DOHH2 (cell line): Measurements from ENCODE around the gene ANKRD2.
A peak's percentile ranks its signal among the peaks of the same experiment; 100 is the strongest.
"Not testable (repeated sequence)": the region's sequence is repeated elsewhere in the genome, so short reads cannot be mapped to it uniquely, and the experiment has no call there.

Experiments used
- H3F3A ChIP-seq: fragments of 200-600 bp; sonication (generic), shearing (Covaris generic); 2 replicates; pipeline ENCODE4 v1.6.0; 2016; ENCODE audit warnings: antibody characterized with exemption, mild to moderate bottlenecking; ENCODE audit not compliant: control insufficient read depth, insufficient read depth
- H3K27ac ChIP-seq: fragments of 200-600 bp; sonication (generic); 2 replicates; pipeline ENCODE4 v1.5.1; 2014; ENCODE audit warnings: low read depth, mild to moderate bottlenecking, low read length, moderate library complexity
- H3K27me3 ChIP-seq: fragments of 200-600 bp; sonication (generic); 2 replicates; pipeline ENCODE4 v1.6.1; 2014; ENCODE audit warnings: mild to moderate bottlenecking, low read length, mixed read lengths; ENCODE audit not compliant: control insufficient read depth
- H3K36me3 ChIP-seq: fragments of 200-600 bp; sonication (generic); 2 replicates; pipeline ENCODE4 v1.6.1; 2014; ENCODE audit warnings: mild to moderate bottlenecking, low read length, moderate library complexity, mixed read lengths; ENCODE audit not compliant: control insufficient read depth
- H3K4me1 ChIP-seq: fragments of 200-600 bp; sonication (generic); 2 replicates; pipeline ENCODE4 v1.6.1; 2014; ENCODE audit warnings: mild to moderate bottlenecking, low read length, mixed read lengths; ENCODE audit not compliant: control insufficient read depth
- H3K4me2 ChIP-seq: fragments of 200-600 bp; sonication (generic); 2 replicates; pipeline ENCODE4 v1.6.0; 2014; ENCODE audit warnings: mild to moderate bottlenecking, low read length, moderate library complexity
- H3K4me3 ChIP-seq: fragments of 200-600 bp; sonication (generic); 2 replicates; pipeline ENCODE4 v1.5.1; 2014; ENCODE audit warnings: mild to moderate bottlenecking, low read length, mixed read lengths
- H3K79me2 ChIP-seq: fragments of 200-600 bp; sonication (generic); 2 replicates; pipeline ENCODE4 v1.6.1; 2014; ENCODE audit warnings: mild to moderate bottlenecking, low read length, mixed read lengths; ENCODE audit not compliant: control insufficient read depth
- H3K9me2 ChIP-seq: fragments of 200-600 bp; sonication (generic); replicated peaks from 2 replicates; pipeline ENCODE4 v1.6.1; 2014; ENCODE audit warnings: mild to moderate bottlenecking, low read length, mixed read lengths; ENCODE audit not compliant: control insufficient read depth
- H3K9me3 ChIP-seq: fragments of 200-600 bp; sonication (generic); 2 replicates; pipeline ENCODE4 v1.6.1; 2014; ENCODE audit warnings: antibody characterized with exemption, low read length, mixed read lengths; ENCODE audit not compliant: control insufficient read depth, insufficient read depth
- H4K20me1 ChIP-seq: fragments of 200-600 bp; sonication (generic); 2 replicates; pipeline ENCODE4 v1.6.0; 2014; ENCODE audit warnings: low read depth, mild to moderate bottlenecking, antibody characterized with exemption, low read length, moderate library complexity; ENCODE audit not compliant: control insufficient read depth, insufficient read depth
- EZH2phosphoT487 ChIP-seq: fragments of 200-600 bp; sonication (generic); IDR thresholded peaks from 2 replicates; pipeline ENCODE4 v1.6.1; 2017; ENCODE audit warnings: borderline replicate concordance, mild to moderate bottlenecking, antibody characterized with exemption, low read length, moderate library complexity, mixed read lengths
- TF ChIP-seq, protein P1 (sequence below): fragments of 200-600 bp; sonication (generic); IDR thresholded peaks from one replicate; pipeline ENCODE4 v1.5.1; 2014; ENCODE audit warnings: antibody characterized with exemption, mild to moderate bottlenecking, low read depth, low read length; ENCODE audit not compliant: poor library complexity, severe bottlenecking

The ANKRD2 gene

DNA sequence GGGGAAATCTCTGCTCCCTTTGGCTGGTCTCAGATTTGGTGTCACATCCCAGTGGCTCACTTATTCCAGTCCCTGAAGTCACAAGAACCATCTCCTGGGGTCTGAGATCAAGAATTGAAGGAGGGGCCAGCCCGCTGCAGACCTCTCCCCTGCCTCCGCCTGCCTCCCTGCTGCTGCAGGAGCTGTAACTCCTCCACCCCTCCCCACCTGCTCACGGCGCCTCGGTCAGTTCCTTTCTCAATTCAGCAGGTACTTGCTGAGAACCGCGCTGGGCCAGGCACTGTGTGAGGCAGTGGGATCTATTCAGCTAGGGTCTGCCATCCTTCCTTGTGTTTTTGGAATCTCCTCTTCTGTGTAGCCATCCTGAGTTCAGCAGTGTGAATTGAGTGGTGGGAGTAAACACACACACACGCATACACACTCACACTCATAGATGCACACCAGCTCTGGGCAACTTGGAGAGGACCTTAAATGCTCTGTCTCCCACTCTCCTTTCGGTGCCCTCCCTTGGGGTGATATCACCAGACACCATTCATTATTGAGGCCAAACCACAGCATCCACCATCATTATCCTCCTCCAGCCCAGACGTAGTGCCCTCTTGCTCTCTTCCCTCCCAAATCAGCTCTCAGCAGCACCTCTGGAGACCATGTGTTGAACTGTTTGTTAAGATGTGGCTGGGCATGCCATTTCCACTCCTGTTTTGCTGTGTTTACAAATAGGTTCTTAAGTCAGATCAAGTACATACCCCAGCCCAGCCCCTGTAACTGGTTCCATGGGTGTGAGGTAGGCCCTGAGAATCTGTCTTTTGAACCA is 22.0 kb upstream of the ANKRD2 start:
- TF ChIP-seq EZH2phosphoT487, result no peak
- TF ChIP-seq, protein P1, sequence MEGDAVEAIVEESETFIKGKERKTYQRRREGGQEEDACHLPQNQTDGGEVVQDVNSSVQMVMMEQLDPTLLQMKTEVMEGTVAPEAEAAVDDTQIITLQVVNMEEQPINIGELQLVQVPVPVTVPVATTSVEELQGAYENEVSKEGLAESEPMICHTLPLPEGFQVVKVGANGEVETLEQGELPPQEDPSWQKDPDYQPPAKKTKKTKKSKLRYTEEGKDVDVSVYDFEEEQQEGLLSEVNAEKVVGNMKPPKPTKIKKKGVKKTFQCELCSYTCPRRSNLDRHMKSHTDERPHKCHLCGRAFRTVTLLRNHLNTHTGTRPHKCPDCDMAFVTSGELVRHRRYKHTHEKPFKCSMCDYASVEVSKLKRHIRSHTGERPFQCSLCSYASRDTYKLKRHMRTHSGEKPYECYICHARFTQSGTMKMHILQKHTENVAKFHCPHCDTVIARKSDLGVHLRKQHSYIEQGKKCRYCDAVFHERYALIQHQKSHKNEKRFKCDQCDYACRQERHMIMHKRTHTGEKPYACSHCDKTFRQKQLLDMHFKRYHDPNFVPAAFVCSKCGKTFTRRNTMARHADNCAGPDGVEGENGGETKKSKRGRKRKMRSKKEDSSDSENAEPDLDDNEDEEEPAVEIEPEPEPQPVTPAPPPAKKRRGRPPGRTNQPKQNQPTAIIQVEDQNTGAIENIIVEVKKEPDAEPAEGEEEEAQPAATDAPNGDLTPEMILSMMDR, result no peak
- Histone ChIP-seq H3K9me3 (no peaks in the 10 kb centered on the region; the same call in 1 of the 2 replicates), H3K4me2 (no peak overlapping the region), H3K4me1 (no peaks in the 10 kb centered on the region), H3K9me2 (no peaks in the 10 kb centered on the region), H4K20me1 (no peaks in the 10 kb centered on the region), H3K4me3 (no peak overlapping the region), H3K36me3 (no peaks in the 10 kb centered on the region), H3K27ac (no peak overlapping the region), H3K27me3 (no peaks in the 10 kb centered on the region), H3F3A (no peaks in the 10 kb centered on the region), H3K79me2 (no peaks in the 10 kb centered on the region)

DNA sequence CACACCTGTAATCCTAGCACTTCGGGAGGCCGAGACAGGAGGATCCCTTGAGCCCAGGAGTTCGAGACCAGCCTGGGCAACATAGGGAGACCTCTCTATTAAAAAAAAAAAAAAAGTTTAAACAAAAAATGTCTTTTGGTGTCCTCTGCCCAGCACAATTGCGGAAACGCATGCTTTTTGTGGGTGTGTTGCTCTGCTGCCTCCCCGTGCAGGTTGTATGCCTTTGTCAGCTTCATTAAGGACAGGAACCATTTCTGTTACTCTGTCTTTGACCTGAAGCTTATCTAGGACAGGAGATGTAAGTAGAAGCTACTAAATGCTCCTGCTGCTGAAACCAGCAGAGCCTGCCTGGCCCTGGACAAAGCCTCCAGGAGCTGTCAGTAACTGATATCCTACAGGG is 21.3 kb upstream of the ANKRD2 start:
- Histone ChIP-seq H3K36me3 (no peaks in the 10 kb centered on the region), H3K27ac (no peak overlapping the region), H3K27me3 (no peaks in the 10 kb centered on the region), H3K9me2 (no peaks in the 10 kb centered on the region), H3K79me2 (no peaks in the 10 kb centered on the region), H3F3A (no peaks in the 10 kb centered on the region), H3K4me1 (no peaks in the 10 kb centered on the region), H3K4me3 (no peak overlapping the region), H3K4me2 (no peak overlapping the region), H4K20me1 (no peaks in the 10 kb centered on the region), H3K9me3 (no peaks in the 10 kb centered on the region; the same call in 1 of the 2 replicates)
- TF ChIP-seq, protein P1, result no peak
- no peak for TF ChIP-seq EZH2phosphoT487

DNA sequence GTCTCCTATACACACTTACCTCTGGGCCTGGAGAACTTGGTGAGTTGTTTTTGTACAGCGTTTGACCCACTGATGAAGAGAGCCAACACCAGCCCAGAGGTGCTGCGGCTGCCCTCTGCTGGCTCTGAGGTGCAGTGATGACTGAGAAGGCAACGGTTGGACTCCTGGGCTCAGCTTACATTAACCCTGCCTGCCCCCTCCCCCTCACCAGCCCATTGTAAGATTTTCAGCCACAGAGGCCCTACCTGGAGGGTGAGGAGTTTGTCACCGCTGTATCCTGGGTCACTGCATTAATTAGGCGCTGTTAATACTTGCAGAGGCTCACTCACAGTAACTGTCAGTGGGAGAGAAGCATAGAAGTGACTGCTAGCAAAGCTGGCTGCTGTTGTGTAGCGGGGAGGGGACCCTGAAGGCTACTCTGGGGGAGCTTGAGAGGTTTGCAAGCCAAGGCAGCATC is 19.0 kb upstream of the ANKRD2 start:
- Histone ChIP-seq H3K4me3 (no peak overlapping the region), H3K27ac (no peak overlapping the region)

DNA sequence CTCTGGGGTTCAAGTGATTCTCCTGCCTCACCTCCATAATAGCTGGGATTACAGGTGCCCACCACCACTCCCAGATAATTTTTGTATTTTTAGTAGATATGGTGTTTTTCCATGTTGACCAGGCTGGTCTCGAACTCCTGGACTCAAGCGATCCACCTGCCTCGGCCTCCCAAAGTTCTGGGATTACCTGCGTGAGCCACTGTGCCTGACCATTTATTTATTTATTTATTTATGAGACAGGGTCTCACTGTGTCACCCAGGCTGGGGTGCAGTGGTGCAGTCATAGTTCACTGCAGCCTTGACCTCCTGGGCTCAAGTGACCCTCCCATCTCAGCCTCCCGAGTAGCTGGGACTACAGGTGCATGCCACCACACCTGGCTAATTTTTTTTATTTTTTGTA is 18.2 kb upstream of the ANKRD2 start:
- H4K20me1 ChIP-seq, H3K9me3 ChIP-seq, H3K4me2 ChIP-seq, H3K4me3 ChIP-seq, H3K79me2 ChIP-seq, H3K9me2 ChIP-seq, H3F3A ChIP-seq, H3K36me3 ChIP-seq, H3K4me1 ChIP-seq, H3K27ac ChIP-seq, H3K27me3 ChIP-seq: not testable (repeated sequence)

More for the DNA sequence above, 19.0 kb upstream of the ANKRD2 start:
- TF ChIP-seq, protein P1, result peak; percentile 90
- TF ChIP-seq EZH2phosphoT487, result no peak
- no peaks in the 10 kb centered on the region for H3K27me3 ChIP-seq
- H3K4me2 ChIP-seq, result no peak overlapping the region
- no peaks in the 10 kb centered on the region for H3K36me3 ChIP-seq
- no peaks in the 10 kb centered on the region for H3K79me2 ChIP-seq
- H3K9me2 ChIP-seq, result no peaks in the 10 kb centered on the region
- H4K20me1 ChIP-seq, result no peaks in the 10 kb centered on the region
- H3K9me3 ChIP-seq, result no peaks in the 10 kb centered on the region; the same call in 1 of the 2 replicates
- no peaks in the 10 kb centered on the region for H3K4me1 ChIP-seq
- no peaks in the 10 kb centered on the region for H3F3A ChIP-seq

- not testable (repeated sequence) for H3K4me1 ChIP-seq, H3K4me2 ChIP-seq, H3K4me3 ChIP-seq, H3K27ac ChIP-seq, H3K9me2 ChIP-seq, H3K36me3 ChIP-seq, H3K27me3 ChIP-seq, H3K79me2 ChIP-seq, H3K9me3 ChIP-seq, H4K20me1 ChIP-seq, H3F3A ChIP-seq
Observed at GRCh38 chr10:97555541-97555940, 17.0 kb upstream of the ANKRD2 start.
